ENCODE measurements around the gene TIMM21. TPM values are rescaled to one million over a fixed set of nuclear protein-coding genes. Genes with fewer than 3 reads are reported as not detected.

TIMM21 gene
- total and polyA plus RNA-seq, 4 donors = 12.6 to 26.1 (median 22.8) TPM

- no peaks in the 10 kb centered on the region for H3K9me3 ChIP-seq (ENCODE audit: control insufficient read depth in 4 of 4, insufficient read depth in 3 of 4, low read length in 3 of 4)
- H3K4me3 ChIP-seq = no peak overlapping the region
- H3K4me1 ChIP-seq (ENCODE audit: control insufficient read depth in 5 of 5, insufficient read depth in 5 of 5, low read length in 5 of 5) = peaks cover 0 to 6% (median 0%) of the 10 kb centered on the region in 5 donors
- TF ChIP-seq CTCF (IDR thresholded peaks at IDR 0.05; ENCODE audit: control extremely low read depth, extremely low read depth) = no peak
- DNase-seq (no peak), ATAC-seq (ENCODE audit: insufficient read depth, low FRiP score) (no peak)
- H3K27ac ChIP-seq (ENCODE audit: low read depth in 1 of 2, low read length in 1 of 2) = no peak overlapping the region
- no peaks in the 10 kb centered on the region for H3K36me3 ChIP-seq (ENCODE audit: control insufficient read depth in 4 of 4, insufficient read depth in 4 of 4, low read length in 4 of 4)
- peaks cover 0 to 2% (median 0%) of the 10 kb centered on the region in 3 donors for H3K27me3 ChIP-seq (ENCODE audit: control insufficient read depth in 3 of 3, insufficient read depth in 3 of 3, low read length in 2 of 3)
- 81 to 89% methylated on average over 3 of the region's 3 CpGs for WGBS, 2 donors
- H3K9ac ChIP-seq (ENCODE audit: insufficient read depth in 1 of 2, low read length in 2 of 2) = no peak overlapping the region
These were observed 16.1 kb upstream of the TIMM21 start for GRCh38 chr18:74132201-74132600.

- Histone ChIP-seq H3K4me3 (no peak overlapping the region), H3K9ac (ENCODE audit: insufficient read depth in 1 of 2, low read length in 2 of 2) (no peak overlapping the region), H3K36me3 (ENCODE audit: control insufficient read depth in 4 of 4, insufficient read depth in 4 of 4, low read length in 4 of 4) (no peaks in the 10 kb centered on the region), H3K27ac (ENCODE audit: low read depth in 1 of 2, low read length in 1 of 2) (no peak overlapping the region), H3K4me1 (ENCODE audit: control insufficient read depth in 5 of 5, insufficient read depth in 5 of 5, low read length in 5 of 5) (no peaks in the 10 kb centered on the region), H3K27me3 (ENCODE audit: control insufficient read depth in 3 of 3, insufficient read depth in 3 of 3, low read length in 2 of 3) (no peaks in the 10 kb centered on the region), H3K9me3 (ENCODE audit: control insufficient read depth in 4 of 4, insufficient read depth in 3 of 4, low read length in 3 of 4) (no peaks in the 10 kb centered on the region)
- no peak for DNase-seq
- TF ChIP-seq CTCF (IDR thresholded peaks at IDR 0.05; ENCODE audit: control extremely low read depth, extremely low read depth) = no peak
- 83 to 91% methylated on average over 12 of the region's 12 CpGs for WGBS, 2 donors
- ATAC-seq (ENCODE audit: insufficient read depth, low FRiP score) = no peak
These were observed 10.3 kb upstream of the TIMM21 start for GRCh38 chr18:74137920-74138538.

- no peaks in the 10 kb centered on the region for H3K9me3 ChIP-seq (ENCODE audit: control insufficient read depth in 4 of 4, insufficient read depth in 3 of 4, low read length in 3 of 4)
- 80 to 87% methylated on average over 2 of the region's 2 CpGs for WGBS, 2 donors
- H3K9ac ChIP-seq (ENCODE audit: insufficient read depth in 1 of 2, low read length in 2 of 2) = no peak overlapping the region
- no peak overlapping the region for H3K27ac ChIP-seq (ENCODE audit: low read depth in 1 of 2, low read length in 1 of 2)
- ATAC-seq (ENCODE audit: insufficient read depth, low FRiP score) (no peak), DNase-seq (no peak)
- no peaks in the 10 kb centered on the region for H3K36me3 ChIP-seq (ENCODE audit: control insufficient read depth in 4 of 4, insufficient read depth in 4 of 4, low read length in 4 of 4)
- H3K4me1 ChIP-seq (ENCODE audit: control insufficient read depth in 5 of 5, insufficient read depth in 5 of 5, low read length in 5 of 5) = no peaks in the 10 kb centered on the region
- H3K4me3 ChIP-seq = no peak overlapping the region
- no peaks in the 10 kb centered on the region for H3K27me3 ChIP-seq (ENCODE audit: control insufficient read depth in 3 of 3, insufficient read depth in 3 of 3, low read length in 2 of 3)
- no peak for TF ChIP-seq CTCF (IDR thresholded peaks at IDR 0.05; ENCODE audit: control extremely low read depth, extremely low read depth)
These were observed 8.9 kb upstream of the TIMM21 start for GRCh38 chr18:74139411-74139810.

- H3K36me3 ChIP-seq (ENCODE audit: control insufficient read depth in 4 of 4, insufficient read depth in 4 of 4, low read length in 4 of 4) = no peaks in the 10 kb centered on the region
- 54 to 79% methylated on average over 3 of the region's 3 CpGs for WGBS, 2 donors
- ATAC-seq (ENCODE audit: insufficient read depth, low FRiP score) = no peak
- H3K27ac ChIP-seq (ENCODE audit: low read depth in 1 of 2, low read length in 1 of 2) = no peak overlapping the region
- no peaks in the 10 kb centered on the region for H3K27me3 ChIP-seq (ENCODE audit: control insufficient read depth in 3 of 3, insufficient read depth in 3 of 3, low read length in 2 of 3)
- H3K9me3 ChIP-seq (ENCODE audit: control insufficient read depth in 4 of 4, insufficient read depth in 3 of 4, low read length in 3 of 4) = no peaks in the 10 kb centered on the region
- no peak for TF ChIP-seq CTCF (IDR thresholded peaks at IDR 0.05; ENCODE audit: control extremely low read depth, extremely low read depth)
- H3K9ac ChIP-seq (ENCODE audit: insufficient read depth in 1 of 2, low read length in 2 of 2) = no peak overlapping the region
- no peak overlapping the region for H3K4me3 ChIP-seq
- H3K4me1 ChIP-seq (ENCODE audit: control insufficient read depth in 5 of 5, insufficient read depth in 5 of 5, low read length in 5 of 5) = no peaks in the 10 kb centered on the region
- DNase-seq = no peak
These were observed 8.4 kb upstream of the TIMM21 start for GRCh38 chr18:74139888-74140287.

Measured in lung (tissue), 12 donors.